Sciatic nerve (tissue), 2 donors: ENCODE data around the gene RFC4. TPM values are rescaled to one million over a fixed set of nuclear protein-coding genes. Genes with fewer than 3 reads are reported as not detected.
"Not testable (repeated sequence)": the region's sequence is repeated elsewhere in the genome, so short reads cannot be mapped to it uniquely, and the experiment has no call there.

ENCODE experiments used
- ATAC-seq: fragments of 200-7000 bp; cut with Tn5 transposase; one replicate; pipeline ENCODE4 v1.9.1; 2020; ENCODE audit warnings: mild to moderate bottlenecking, moderate library complexity
- DNase-seq: peaks from one replicate; pipeline ENCODE4 v3.0.0-alpha.2; 2020; ENCODE audit warnings: low spot score
- intact Hi-C: fragments of 100-400 bp; cut with DNase I; formaldehyde crosslinking; loops from one replicate; pipeline ENCODE4 v1.14.2; 2022
- total RNA-seq: library from RNA; stranded (reverse); fragmentation: NEBNext Ultra II Directional; extraction: Animal tissue kit (Norgen Biotek cat#: 25700); gene quantifications from one replicate; pipeline ENCODE4 v1.2.1, GENCODE V29; 2021
- donor health status: DM: no; HTN: no; CAD: no.
- donor health status: DM: no; HTN: no; CAD: no.

The RFC4 gene
- total RNA-seq, 1 donor from 2014 or later: 11.5 TPM

DNA sequence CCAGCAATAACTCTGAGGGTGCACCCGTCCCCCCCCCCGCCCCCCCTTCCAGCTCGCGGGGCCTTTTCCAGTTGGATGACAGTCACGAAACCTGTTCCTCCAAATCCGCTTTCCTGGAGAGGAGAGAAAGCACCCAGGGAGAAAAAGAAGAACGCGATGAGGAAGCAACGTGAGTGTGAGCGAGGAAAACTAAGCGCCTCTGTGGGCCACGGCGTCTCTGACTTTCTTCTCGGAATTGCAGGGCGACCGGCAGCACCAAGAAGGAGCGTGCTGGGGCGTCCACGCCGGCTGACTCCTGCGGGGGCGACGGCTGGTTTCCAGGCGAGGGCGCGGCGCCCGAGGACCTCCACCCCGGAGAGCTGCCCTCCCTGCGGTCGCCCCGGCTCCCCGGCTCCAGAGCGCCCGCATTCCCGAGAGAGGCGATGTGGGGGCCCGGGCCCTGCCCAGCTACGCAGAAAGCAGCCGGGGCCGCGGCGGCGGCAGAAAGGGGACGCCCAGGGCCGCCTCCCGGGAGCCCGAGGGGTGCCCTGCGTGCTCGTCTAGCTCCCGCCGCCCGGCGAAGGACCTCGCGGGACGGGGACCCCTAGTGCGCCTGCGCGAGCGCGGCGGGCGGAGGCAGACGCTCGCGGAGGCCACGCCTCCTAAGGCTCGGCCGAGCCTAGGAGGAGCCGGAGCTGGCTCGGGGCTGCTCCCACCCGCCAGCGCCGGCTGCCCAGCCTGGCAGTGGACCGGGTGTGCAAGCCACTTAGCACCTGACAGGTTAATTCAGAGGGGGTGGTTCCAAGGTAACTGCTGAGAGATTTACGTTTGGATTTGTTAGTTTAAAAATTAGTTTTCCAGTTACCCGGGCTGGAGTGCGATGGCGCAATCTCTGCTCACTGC lies 20.9 kb upstream of the RFC4 start:
- DNase-seq: peak; percentile 87
- ATAC-seq: peak; percentile 93
- intact Hi-C loops: no loop called here

DNA sequence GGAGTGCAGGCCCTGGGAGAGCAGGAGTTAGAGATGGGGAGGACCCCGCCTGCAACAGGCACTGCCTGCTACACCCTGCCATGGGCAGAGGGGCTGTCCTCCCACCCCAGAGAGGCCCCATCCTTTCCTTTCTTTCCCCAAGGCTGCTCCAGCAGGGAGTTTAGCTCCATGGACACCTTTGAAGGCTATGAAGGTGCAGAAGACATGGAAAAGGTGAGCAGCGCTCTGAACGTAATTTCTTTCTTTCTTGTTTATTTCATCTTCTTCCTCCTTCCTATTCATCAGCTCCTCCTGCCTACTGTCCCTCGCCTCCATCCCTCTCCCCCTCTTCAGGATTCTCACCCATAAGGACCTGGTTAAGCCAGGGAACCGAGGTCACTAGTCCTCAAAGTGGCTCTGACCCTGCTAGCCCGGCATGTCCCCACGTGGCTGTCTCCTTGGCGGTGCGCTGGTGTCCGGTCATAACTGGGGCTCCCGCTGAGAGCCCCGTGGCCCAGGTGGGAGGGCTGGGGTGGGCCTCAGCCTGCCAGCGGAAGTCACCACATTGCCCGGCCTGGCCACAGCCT lies 20.2 kb upstream of the RFC4 start:
- DNase-seq: no peak
- ATAC-seq: peak; percentile 12
- intact Hi-C loops: no loop called here

DNA sequence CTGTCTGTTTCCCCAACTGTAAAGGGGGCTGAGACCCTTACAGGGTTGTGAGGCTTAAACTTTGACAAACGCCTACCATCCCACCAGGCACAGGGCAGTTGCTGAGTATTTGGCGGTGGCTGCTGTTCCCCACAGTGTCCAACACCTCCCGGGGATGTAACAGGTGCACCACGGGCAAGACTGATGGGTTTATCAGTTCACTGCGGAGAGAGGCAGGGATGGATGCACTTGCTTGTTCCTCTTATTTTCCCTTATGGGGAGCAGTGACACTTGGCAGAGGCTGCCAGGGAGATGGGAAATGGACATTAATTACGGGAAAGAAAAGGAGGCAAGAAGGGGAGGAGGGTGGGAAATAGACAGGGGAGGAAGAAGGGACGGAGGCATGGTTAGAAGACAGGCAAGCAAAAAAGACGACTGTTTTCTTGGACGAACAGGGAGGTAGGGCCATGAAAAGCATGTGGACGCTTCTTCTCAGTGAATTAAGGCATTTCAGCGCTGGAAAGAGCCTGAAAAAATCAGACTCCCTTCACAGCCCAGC lies 19.7 kb upstream of the RFC4 start:
- intact Hi-C loops: no loop called here
- DNase-seq (no peak), ATAC-seq (no peak)

DNA sequence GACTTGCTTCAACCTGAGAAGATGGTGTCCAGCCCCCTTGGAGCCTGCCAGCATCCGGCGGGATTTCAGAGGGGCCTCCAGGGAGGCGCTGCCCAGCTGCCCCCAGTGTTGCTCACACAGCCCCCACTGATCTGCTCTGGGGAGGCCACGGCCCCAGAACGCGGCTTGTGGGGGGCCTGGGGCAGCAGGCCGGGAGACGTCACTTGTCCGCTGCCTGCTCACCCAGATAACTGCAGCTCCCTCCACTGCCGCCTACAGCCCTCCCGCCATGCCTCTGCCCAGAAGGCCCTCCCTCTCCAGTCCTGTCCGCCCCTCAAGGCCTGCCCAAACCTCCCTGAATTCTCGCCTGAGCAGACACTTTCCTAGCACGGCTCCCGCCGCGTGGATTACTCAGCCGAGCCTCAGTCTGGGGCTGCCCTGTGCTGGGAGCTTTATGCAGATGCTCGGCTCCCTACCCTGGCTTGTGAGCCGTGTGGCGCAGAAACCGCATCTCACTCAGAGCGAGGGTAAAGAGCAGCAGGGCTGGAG lies 19.1 kb upstream of the RFC4 start:
- peak; percentile 49 for ATAC-seq
- DNase-seq: no peak
- intact Hi-C loops: no loop called here

DNA sequence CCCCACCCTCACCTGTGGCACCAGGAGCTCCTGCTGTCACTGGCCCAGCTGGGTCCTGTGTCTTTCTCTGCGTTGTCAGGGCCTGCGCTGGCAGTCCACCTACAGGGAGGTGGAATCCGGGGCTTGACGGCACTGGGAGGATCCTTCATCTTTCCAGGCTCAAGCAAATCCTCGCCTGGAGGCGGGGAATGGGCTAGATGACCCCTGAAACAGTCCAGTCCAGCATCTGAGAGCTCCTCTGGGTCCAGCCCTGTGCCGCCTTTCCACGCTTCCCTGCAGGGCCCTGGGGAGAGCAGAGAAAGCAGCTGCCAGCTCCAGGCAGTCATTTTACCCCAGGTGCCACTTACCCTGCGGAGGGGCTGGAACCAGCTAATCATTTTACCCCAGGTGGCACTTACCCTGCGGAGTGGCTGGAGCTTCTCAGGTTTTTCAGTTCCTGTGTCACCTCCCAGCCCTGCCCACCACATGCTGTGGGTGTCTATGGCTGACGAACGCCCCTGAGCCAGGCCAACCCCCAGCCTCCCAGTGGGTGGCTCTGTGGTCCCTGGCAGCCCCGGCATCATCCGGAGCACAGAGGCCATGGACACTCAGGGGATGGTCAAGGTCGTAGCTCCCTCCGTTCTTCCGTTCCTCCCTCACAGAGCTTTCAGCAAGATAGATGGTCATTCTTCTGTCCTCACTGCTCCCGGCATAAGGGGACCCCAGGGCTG lies 18.3 kb upstream of the RFC4 start:
- intact Hi-C loops: no loop called here
- ATAC-seq: no peak
- no peak for DNase-seq

DNA sequence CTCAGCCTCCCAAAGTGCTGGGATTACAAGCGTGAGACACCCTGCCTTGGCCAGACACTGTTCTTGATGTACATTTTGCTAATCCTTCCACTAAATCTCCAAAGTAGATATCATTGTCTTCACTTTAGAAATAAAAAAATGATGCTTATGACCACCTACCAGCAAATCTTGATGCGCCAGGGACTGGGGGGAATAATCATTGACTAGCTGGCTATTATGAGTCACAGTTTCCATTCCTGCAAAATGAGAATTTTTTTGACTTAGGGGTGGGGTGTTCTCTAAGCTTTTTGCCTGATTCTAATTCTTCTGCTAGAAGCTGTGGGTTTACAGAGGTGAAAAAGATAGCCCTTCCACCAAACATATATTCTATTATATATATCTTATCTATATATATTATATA lies 17.1 kb upstream of the RFC4 start:
- no peak for DNase-seq
- ATAC-seq: no peak
- intact Hi-C loops: no loop called here

DNA sequence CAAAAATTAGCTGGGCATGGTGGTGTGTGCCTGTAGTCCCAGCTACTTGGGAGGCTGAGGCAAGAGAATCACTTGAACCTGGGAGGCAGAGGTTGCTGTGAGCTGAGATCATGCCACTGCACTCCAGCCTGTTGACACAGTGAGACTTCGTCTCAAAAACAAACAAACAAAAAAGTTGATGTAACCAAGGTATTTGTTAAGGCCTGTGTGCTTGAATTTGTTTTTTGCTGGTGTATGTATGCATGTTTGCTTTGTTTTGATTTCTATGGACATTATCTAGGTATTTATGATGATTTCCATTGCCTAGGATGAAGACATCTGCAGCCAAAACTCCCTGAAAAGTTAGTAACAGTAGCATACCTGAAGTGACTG lies 16.1 kb upstream of the RFC4 start:
- DNase-seq, intact Hi-C loops, ATAC-seq: not testable (repeated sequence)

DNA sequence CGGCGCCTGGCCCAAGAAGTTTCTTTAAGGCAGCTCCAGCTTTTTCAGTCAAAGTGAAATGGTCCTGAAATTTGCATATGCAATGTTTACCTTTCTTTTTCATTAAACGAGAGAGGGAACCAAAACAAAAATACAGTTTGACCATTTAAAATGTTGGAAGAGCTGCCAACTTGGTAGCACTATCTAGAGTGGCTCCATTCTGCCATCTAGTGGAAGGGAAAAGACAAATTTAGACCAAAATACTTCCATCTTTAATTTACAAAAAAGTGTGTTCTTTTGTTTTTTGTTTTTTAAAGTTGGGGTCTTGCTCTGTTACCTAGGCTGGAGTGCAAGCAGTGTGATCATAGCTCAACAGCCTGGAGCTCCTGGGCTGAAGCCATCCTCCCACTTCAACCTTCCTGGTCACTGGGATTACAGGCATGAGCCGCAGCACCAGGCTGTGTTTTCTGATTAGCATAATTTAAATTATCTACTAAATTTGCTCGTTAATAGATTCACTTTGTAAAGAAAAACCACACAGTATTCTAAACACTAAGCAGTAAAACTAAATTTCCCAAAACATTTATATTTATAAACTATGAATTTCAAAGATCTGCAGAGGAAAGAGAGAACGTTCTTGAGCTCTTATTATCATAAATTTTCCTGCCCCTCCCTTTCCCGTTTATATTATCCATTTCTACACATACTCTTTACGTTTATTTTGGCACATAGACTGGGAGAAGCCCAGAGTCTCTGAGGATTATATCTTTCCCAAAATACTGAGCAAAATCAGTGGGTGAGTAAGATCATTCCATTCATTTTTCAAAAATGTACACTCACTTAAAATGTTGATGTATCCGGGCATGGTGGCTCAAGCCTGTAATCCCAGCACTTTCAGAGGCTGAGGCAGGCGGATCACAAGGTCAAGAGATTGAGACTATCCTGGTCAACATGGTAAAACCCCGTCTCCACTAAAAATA lies 15.4 kb upstream of the RFC4 start:
- no peak for ATAC-seq
- no peak for DNase-seq
- intact Hi-C loops: no loop called here

DNA sequence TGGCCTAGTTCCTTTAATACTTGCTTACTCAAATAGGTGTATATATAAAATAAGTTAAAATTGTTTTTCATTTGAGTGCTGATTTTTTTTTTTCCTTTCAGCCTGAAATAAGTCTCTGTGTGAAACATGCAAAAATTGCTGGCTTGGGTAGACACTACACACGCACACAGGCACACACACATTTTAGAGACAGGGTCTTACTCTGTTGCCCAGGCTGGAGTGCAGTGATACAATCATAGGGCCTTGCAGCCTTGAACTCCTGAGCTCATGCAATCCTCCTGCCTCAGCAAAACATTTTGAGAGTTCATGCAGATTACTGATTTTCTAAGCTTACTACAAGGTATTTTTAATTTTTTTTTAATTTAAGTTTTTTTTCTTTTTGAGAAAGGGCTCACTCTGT lies 12.7 kb upstream of the RFC4 start:
- intact Hi-C loops: no loop called here
- DNase-seq: no peak
- no peak for ATAC-seq

DNA sequence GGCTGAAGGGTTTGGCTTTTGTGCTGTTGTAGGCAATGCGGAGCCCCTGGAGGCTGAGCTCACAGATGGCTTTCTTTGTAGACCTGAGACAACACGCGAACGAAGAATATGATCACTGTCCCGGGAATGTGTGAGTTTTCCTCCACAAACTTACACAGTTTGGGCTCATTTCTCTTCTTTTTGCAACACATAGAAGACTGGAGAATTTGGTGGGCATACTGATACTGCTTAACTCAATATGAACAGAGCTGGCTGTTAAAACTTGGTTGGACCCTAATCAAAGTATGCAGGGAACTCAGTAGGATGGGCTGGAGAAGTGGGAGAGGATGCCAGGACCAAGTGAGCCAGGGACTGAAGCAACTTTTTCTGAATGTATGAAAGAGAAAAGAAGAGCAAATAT lies 12.2 kb upstream of the RFC4 start:
- ATAC-seq (no peak), DNase-seq (no peak)
- intact Hi-C loops: no loop called here

DNA sequence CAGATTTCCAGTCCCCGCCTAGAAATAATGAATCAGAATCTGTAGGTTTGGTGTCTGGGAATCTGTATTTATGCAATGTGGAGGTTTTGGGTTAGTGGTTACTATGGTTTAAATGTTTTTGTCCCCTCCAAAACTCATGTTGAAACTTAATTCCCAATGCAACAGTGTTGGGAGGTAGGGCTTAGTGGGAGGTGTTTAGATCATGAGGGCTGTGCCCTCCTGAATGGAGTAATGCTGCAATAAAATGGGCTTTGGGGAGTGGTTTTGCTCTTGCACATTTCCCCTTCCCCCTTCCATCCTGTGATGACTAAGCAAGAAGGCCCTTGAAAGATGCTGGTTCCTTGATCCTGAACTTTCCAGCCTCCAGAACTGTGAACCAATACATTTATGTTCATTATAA lies 9.2 kb upstream of the RFC4 start:
- DNase-seq: no peak
- intact Hi-C loops: no loop called here
- no peak for ATAC-seq

DNA sequence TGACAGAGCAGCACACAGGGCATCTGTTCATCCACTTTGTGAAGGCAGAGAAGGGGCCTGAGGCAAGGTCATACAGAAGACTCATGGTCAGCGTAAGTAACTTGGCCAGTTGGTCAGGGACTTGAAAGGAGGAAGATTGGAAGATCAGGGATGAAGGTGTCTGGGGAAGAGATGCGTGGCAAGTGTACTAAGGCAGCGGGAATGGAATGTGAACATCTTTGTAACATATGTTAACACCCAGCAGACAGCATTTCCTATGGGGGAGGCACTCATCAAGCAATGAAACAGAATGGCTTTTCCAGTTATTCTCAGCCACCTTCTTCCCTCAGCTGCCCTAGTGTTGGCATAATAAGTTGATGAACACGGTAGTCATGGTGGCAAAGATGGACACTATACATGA lies 7.8 kb upstream of the RFC4 start:
- no peak for ATAC-seq
- DNase-seq: no peak
- intact Hi-C loops: no loop called here

DNA sequence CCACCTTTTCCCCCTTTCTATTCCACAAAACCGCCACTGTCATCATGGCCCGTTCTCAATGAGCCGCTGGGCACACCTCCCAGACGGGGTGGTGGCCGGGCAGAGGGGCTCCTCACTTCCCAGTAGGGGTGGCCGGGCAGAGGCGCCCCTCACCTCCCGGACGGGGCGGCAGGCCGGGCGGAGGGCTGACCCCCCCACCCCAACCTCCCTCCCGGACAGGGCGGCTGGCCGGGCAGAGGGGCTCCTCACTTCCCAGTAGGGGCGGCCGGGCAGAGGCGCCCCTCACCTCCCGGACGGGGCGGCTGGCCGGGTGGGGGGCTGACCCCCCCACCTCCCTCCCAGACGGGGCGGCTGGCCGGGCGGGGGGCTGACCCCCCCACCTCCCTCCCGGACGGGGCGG lies 5.0 kb upstream of the RFC4 start:
- DNase-seq, ATAC-seq, intact Hi-C loops: not testable (repeated sequence)

DNA sequence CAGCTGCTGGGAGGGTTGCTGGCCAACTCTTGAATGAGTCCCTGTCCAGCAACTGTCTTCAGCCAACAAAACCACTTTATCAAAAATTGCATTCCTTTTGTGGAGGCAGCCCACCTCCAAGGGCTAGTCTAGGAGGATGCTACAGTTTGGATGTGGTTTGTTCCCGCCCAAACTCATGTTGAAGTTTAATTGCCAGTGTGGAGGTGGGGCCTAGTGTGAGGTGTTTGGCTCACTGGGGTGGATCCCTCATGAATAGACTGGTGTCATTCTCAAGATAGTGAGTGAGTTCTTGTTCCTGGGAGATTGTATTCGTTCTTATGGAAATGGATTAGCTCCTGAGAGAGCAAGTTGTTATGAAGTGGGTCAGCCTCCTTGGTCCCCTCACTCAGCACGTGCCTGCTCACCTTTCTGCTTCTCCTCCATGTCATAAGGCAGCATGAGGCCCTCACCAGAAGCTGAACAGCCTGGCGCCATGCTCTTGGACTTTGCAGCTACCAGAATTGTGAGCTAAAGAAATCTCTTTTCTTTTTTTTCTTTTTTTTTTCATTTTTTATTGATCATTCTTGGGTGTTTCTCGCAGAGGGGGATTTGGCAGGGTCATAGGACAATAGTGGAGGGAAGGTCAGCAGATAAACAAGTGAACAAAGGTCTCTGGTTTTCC lies 4.2 kb upstream of the RFC4 start:
- DNase-seq (no peak), ATAC-seq (no peak)
- intact Hi-C loops: no loop called here

DNA sequence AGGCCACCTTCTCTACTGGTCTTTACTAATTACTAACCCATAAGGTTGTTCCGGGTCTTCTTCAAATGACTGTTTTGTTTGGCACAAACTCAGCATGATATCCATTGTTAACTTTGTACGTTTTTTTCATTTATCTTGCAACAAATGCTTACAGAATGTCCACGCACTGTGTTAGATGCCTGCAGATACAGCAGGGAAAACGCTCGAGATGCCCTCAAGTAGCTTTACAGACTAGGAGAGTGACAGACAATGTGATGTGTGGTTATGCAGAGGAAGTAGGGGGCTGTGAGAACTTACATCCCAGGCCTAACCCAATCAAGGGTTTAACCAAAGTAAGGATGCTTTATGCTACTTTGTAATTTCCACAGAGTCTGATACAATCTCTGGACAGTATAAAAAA lies 949 bp upstream of the RFC4 start:
- ATAC-seq: no peak
- intact Hi-C loops: no loop called here
- DNase-seq: no peak

DNA sequence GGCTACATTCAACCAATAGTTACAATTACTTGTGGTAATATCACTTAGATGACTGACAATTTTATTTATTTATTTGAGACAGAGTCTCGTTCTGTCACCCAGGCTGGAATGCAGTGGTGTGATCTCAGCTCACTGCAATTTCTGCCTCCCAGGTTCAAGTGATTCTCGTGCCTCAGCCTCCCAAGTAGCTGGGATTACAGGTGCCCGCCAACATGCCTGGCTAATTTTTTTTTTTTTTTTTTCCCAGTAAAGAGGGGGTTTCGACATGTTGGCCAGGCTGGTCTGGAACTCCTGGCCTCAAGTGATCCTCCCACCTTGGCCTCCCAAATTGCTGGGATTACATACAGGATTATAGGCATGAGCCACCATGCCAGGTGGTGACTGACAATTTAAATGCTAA lies 2.8 kb downstream of the RFC4 start:
- ATAC-seq, intact Hi-C loops, DNase-seq: not testable (repeated sequence)

DNA sequence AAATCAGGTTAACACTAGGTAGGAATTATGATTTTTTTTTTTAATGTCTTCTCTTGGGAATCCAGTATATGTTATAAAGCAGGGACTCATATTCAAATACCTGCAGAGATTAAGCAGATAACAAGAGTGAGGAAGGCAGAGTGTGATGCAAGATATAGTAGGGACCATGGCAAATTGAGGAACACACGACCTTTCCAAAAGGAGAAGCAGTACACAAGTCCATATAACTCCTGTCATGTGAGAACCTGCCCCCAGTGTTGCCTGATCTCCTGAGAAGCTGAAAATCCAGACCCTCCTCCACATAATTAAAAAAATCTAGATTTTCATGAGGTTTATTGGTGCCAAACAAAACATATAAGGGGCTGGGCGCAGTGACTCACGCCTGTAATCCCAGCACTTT lies 3.6 kb downstream of the RFC4 start:
- intact Hi-C loops: no loop called here
- no peak for ATAC-seq
- DNase-seq: no peak

DNA sequence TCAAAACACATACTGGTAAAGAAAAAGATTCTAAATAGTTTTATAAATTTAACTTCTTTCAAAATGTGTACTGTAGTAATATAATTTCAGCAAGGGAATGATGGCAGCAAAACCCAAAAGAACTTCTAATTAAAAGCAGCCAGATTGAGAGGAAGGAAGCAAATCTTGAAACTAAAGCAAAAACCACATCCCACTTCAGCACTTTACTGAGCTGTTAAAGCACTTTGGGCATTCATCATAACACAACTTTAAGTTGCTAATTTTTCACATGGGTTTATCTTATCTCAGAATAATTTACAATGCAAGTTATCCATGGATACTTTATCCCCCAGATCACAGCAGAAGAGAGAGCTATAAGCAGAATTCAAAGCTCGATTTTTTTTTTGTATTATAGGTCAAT lies 6.0 kb downstream of the RFC4 start:
- no peak for DNase-seq
- intact Hi-C loops: no loop called here

More for the DNA sequence above, 6.0 kb downstream of the RFC4 start:
- no peak for ATAC-seq
